ENCODE results near the gene PCDH12. TPM values are rescaled to one million over a fixed set of nuclear protein-coding genes. Genes with fewer than 3 reads are reported as not detected.

Gene PCDH12
- polyA plus RNA-seq, 1 donor (not counting 4 experiments of a cell fraction or from before 2014, with no cell fraction given): 0.01 TPM

- H2AFZ ChIP-seq (ENCODE audit: control insufficient read depth, low read length): no peak overlapping the region
- no peak overlapping the region for H3K9ac ChIP-seq (ENCODE audit: control insufficient read depth, extremely low read depth, insufficient read depth, low read length)
- dilution Hi-C loops (cut with MboI; ENCODE audit: extremely low pct_ligation_motif_present, low sequenced_read_pairs): no loop called here
- no peaks in the 10 kb centered on the region for H3K27me3 ChIP-seq (ENCODE audit: control insufficient read depth, extremely low read depth, insufficient read depth, low read length)
- H4K20me1 ChIP-seq (ENCODE audit: control insufficient read depth, extremely low read depth, insufficient read depth, low read length): no peaks in the 10 kb centered on the region
- TF ChIP-seq CTCF (optimal IDR thresholded peaks at IDR 0.05 in 1 of 3, IDR thresholded peaks at IDR 0.05 in 1 of 3, conservative IDR thresholded peaks at IDR 0.05 in 1 of 3; ENCODE audit: extremely low read depth in 1 of 3, insufficient read depth in 2 of 3, low read length in 3 of 3): no peak
- TF ChIP-seq EZH2 (IDR thresholded peaks at IDR 0.05; ENCODE audit: low read length): no peak
- no peak overlapping the region for H3K27ac ChIP-seq (ENCODE audit: control insufficient read depth, insufficient read depth, low read length)
- FAIRE-seq: no peak
- peaks cover 35 to 46% of the 10 kb centered on the region in 2 experiments for H3K36me3 ChIP-seq (ENCODE audit: control insufficient read depth in 2 of 2, extremely low read depth in 1 of 2, insufficient read depth in 2 of 2, low read length in 2 of 2)
- no peaks in the 10 kb centered on the region for H3K79me2 ChIP-seq (ENCODE audit: control insufficient read depth, insufficient read depth, low read length)
- no peak for DNase-seq (ENCODE audit: low read depth, low spot score)
- H3K4me1 ChIP-seq (ENCODE audit: control insufficient read depth, extremely low read depth, insufficient read depth, low read length): peaks cover 14% of the 10 kb centered on the region
- no peak overlapping the region for H3K4me3 ChIP-seq (ENCODE audit: control insufficient read depth in 2 of 3, extremely low read depth in 1 of 3, insufficient read depth in 2 of 3, low read depth in 1 of 3, low read length in 3 of 3)
- no peak overlapping the region for H3K4me2 ChIP-seq (ENCODE audit: control insufficient read depth, extremely low read depth, insufficient read depth, low read depth, low read length)
- peaks cover 7% of the 10 kb centered on the region for H3K9me1 ChIP-seq (ENCODE audit: control insufficient read depth, extremely low read depth, insufficient read depth, low read length)
- H3K9me3 ChIP-seq (ENCODE audit: control insufficient read depth, low read depth, low read length): no peaks in the 10 kb centered on the region
Measured at GRCh38 chr5:141933151-141933550, 24.9 kb downstream of the PCDH12 start.

- H3K36me3 ChIP-seq (ENCODE audit: control insufficient read depth in 2 of 2, extremely low read depth in 1 of 2, insufficient read depth in 2 of 2, low read length in 2 of 2): peaks cover 38 to 39% of the 10 kb centered on the region in 2 experiments
- H3K4me1 ChIP-seq (ENCODE audit: control insufficient read depth, extremely low read depth, insufficient read depth, low read length): peaks cover 14% of the 10 kb centered on the region
- H3K9ac ChIP-seq (ENCODE audit: control insufficient read depth, extremely low read depth, insufficient read depth, low read length): no peak overlapping the region
- no peak overlapping the region for H3K4me2 ChIP-seq (ENCODE audit: control insufficient read depth, extremely low read depth, insufficient read depth, low read depth, low read length)
- no peaks in the 10 kb centered on the region for H3K79me2 ChIP-seq (ENCODE audit: control insufficient read depth, insufficient read depth, low read length)
- DNase-seq (ENCODE audit: low read depth, low spot score) (no peak), FAIRE-seq (no peak)
- H2AFZ ChIP-seq (ENCODE audit: control insufficient read depth, low read length): no peak overlapping the region
- peaks cover 7% of the 10 kb centered on the region for H3K9me1 ChIP-seq (ENCODE audit: control insufficient read depth, extremely low read depth, insufficient read depth, low read length)
- no peaks in the 10 kb centered on the region for H3K27me3 ChIP-seq (ENCODE audit: control insufficient read depth, extremely low read depth, insufficient read depth, low read length)
- H3K4me3 ChIP-seq (ENCODE audit: control insufficient read depth in 2 of 3, extremely low read depth in 1 of 3, insufficient read depth in 2 of 3, low read depth in 1 of 3, low read length in 3 of 3): no peak overlapping the region
- dilution Hi-C loops (cut with MboI; ENCODE audit: extremely low pct_ligation_motif_present, low sequenced_read_pairs): no loop called here
- no peaks in the 10 kb centered on the region for H3K9me3 ChIP-seq (ENCODE audit: control insufficient read depth, low read depth, low read length)
- no peaks in the 10 kb centered on the region for H4K20me1 ChIP-seq (ENCODE audit: control insufficient read depth, extremely low read depth, insufficient read depth, low read length)
- TF ChIP-seq EZH2 (IDR thresholded peaks at IDR 0.05; ENCODE audit: low read length): no peak
- no peak for TF ChIP-seq CTCF (optimal IDR thresholded peaks at IDR 0.05 in 1 of 3, IDR thresholded peaks at IDR 0.05 in 1 of 3, conservative IDR thresholded peaks at IDR 0.05 in 1 of 3; ENCODE audit: extremely low read depth in 1 of 3, insufficient read depth in 2 of 3, low read length in 3 of 3)
- H3K27ac ChIP-seq (ENCODE audit: control insufficient read depth, insufficient read depth, low read length): no peak overlapping the region
Measured at GRCh38 chr5:141931694-141932093, 26.3 kb downstream of the PCDH12 start.

All from keratinocyte (primary cell).